Ectodermal cell (in vitro differentiated cells): ENCODE measurements around the gene HIVEP3.

Experiments used
- H3K27ac ChIP-seq: 2 replicates; pipeline ENCODE4 v1.7.0; 2013; ENCODE audit warnings: mild to moderate bottlenecking, low read depth, low read length; ENCODE audit not compliant: insufficient read depth, poor library complexity, severe bottlenecking
- H3K27me3 ChIP-seq: 2 replicates; pipeline ENCODE4 v1.7.0; 2013; ENCODE audit warnings: mild to moderate bottlenecking, low read length; ENCODE audit not compliant: insufficient read depth, control insufficient read depth, poor library complexity, severe bottlenecking
- H3K36me3 ChIP-seq: one replicate; pipeline ENCODE4 v1.7.0; 2013; ENCODE audit warnings: low read length; ENCODE audit not compliant: control insufficient read depth, insufficient read depth
- H3K4me1 ChIP-seq: one replicate; pipeline ENCODE4 v1.7.0; 2013; ENCODE audit warnings: low read length; ENCODE audit not compliant: control insufficient read depth, insufficient read depth
- H3K4me3 ChIP-seq: 2 replicates; pipeline ENCODE4 v1.7.0; 2013; ENCODE audit warnings: low read depth, low read length, control low read depth; ENCODE audit not compliant: insufficient read depth
- H3K9me3 ChIP-seq: 2 replicates; pipeline ENCODE4 v1.7.0; 2013; ENCODE audit warnings: mild to moderate bottlenecking, low read length, moderate library complexity; ENCODE audit not compliant: control insufficient read depth
- WGBS, 2 experiments: methylation state at CpG; one replicate each; pipeline ENCODE4 v1.1.7; 2013; ENCODE audit warnings: missing lambda C conversion rate in 2 of 2; 5-methylcytosine and 5-hydroxymethylcytosine counted together

The HIVEP3 gene

DNA sequence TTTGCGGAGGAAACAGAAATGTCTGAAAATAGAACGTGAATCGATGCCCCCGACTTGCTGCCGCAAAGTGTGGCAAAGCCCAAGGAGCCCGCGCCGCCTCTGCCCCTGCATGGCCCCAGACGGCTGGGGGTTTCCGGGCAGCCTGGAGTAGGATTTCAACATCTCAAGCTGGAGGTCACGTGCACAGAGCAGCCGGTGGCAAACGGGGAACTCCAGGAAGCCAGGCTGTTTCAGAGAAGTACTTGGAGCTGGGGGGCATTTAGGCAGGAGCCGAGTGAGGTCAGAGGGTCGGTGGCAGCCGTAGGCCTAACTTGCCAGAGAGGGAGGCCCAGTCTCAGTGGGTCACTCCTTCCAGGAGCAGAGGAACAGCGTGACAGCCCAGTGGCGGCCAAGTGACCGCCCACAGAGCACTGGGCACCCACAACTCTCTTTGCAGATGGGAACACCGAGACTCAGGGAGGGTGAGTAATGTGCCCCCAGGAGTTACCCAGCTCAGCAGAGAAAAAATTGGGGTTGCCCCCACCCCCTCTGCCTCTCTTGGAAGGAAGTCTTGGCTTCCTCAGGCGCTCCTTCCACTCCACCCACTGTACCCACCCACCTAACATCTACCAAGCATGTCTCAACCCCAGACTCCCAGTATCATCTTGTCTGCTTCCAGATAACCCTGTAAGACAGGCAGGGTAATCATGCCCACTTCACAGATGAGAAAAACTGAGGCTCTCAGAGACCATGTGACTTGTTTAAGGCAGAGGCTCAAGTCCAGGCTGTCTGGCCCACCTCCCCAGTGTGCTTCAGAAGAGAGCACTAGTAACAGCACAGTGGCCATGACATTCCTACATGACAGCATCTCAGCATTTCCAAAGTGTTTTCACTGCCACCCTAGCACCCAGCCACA lies 179.4 kb downstream of the HIVEP3 start:
- Histone ChIP-seq H3K27me3 (no peaks in the 10 kb centered on the region), H3K27ac (no peak overlapping the region), H3K36me3 (no peaks in the 10 kb centered on the region), H3K4me3 (no peak overlapping the region), H3K4me1 (peaks cover 16% of the 10 kb centered on the region), H3K9me3 (no peaks in the 10 kb centered on the region)
- 90 to 91% methylated on average over 21 of the region's 21 CpGs for WGBS, 2 experiments

- Histone ChIP-seq H3K27me3 (no peaks in the 10 kb centered on the region), H3K4me3 (no peak overlapping the region), H3K36me3 (no peaks in the 10 kb centered on the region), H3K4me1 (peaks cover 16% of the 10 kb centered on the region), H3K27ac (no peak overlapping the region), H3K9me3 (no peaks in the 10 kb centered on the region)
- 92 to 93% methylated on average over 2 of the region's 2 CpGs for WGBS, 2 experiments
Measured at GRCh38 chr1:41738475-41738874, 180.2 kb downstream of the HIVEP3 start.

- Histone ChIP-seq H3K36me3 (no peaks in the 10 kb centered on the region), H3K4me1 (peaks cover 16% of the 10 kb centered on the region), H3K4me3 (no peak overlapping the region), H3K9me3 (no peaks in the 10 kb centered on the region), H3K27me3 (no peaks in the 10 kb centered on the region), H3K27ac (no peak overlapping the region)
- WGBS, 2 experiments = 92 to 95% methylated on average over 9 of the region's 9 CpGs
Measured at GRCh38 chr1:41738006-41738405, 180.7 kb downstream of the HIVEP3 start.

DNA sequence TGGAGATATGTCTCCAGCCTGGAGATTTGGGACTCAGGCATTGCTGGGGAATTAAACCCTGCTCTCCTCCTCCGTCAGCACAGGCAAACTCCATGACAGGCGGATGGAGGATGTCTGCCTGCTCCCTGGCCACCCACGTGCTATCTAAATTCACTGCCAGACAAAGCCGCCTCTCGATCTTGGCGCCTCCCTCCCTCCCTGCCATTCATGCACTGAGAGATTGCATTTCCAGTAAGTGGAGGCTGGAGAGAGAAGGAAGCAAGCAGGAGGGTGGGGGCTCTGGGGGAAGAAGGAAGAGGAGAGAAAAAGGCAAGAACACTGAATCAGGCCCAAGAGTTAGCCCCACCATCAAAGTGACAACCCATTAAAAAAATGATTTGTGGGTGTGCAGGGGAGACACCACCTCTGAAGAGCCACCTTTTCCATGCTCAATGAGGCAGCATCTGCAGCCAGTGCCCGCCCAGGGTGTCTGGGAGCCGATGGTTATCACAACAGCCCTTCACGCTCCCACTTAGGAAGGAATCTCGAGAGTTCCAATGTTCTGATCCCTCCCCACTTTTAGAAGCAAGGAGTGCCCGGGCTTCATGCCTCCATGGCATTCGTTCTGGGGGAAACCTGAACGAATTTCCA lies 183.0 kb downstream of the HIVEP3 start:
- no peak overlapping the region for H3K4me3 ChIP-seq

DNA sequence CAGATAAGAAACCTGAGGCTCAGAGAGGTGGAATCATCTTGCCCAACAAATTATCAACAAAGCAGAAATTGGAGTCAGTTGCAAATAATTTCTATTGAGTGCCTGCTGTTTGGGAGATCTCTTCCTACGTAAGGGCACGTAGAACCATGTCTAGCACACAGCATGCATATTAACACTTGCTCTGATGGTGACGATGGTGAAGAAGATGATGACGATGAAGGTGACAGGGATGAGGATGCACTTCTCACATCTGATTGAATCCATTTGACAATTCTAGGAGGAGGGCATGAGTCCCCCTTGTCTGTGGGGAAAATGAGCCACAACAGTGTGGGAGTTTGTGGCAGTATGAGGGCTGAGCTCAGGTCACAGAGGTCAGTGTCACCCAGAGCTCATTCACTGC lies 183.6 kb downstream of the HIVEP3 start:
- Histone ChIP-seq H3K4me3 (no peak overlapping the region), H3K9me3 (no peaks in the 10 kb centered on the region), H3K27me3 (no peaks in the 10 kb centered on the region), H3K4me1 (peaks cover 16% of the 10 kb centered on the region), H3K27ac (no peak overlapping the region), H3K36me3 (no peaks in the 10 kb centered on the region)
- WGBS, 2 experiments = 94 to 95% methylated on average over 4 of the region's 4 CpGs

More for the DNA sequence above, 183.0 kb downstream of the HIVEP3 start:
- Histone ChIP-seq H3K4me1 (peaks cover 16% of the 10 kb centered on the region), H3K27me3 (no peaks in the 10 kb centered on the region), H3K9me3 (no peaks in the 10 kb centered on the region), H3K36me3 (no peaks in the 10 kb centered on the region), H3K27ac (no peak overlapping the region)
- 49 to 52% methylated on average over 13 of the region's 13 CpGs for WGBS, 2 experiments

DNA sequence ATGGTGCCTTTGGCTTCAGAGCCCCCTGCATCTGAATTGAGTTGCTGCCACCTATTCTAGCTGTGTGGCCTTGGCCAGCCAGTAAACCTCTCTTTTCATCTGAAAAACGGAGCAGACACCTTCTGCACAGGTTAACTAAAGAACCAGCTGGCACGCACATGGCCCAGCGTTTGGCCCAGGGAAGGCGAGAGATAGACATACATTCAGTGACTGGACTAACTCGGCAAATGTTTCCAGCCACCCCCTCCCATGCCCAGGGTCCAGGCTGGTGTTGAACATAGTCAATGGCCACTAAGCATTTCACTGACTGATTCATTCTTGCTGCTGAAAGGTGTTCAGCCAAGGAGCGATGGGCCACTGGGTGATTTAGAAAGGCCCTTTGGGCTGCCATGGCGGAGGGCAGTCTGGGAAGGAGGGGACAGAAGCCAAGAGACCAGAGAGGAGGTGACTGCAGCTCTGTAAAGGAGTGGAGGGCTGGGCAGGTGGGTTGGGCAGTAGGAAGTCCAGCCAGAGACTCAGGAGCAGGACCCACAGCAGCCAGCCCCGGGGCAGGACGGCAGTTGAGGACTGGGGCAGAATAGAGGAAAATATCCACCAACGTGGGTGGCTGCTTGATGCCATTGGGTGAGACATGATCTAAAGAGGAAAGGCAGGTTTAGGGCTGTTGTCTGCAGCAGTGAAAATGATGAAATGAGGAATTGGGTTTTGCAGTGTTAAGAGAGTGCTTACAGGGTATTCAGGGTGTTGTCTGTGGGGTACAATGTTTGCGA lies 184.3 kb downstream of the HIVEP3 start:
- WGBS, 2 experiments = 94% methylated on average over 11 of the region's 11 CpGs

DNA sequence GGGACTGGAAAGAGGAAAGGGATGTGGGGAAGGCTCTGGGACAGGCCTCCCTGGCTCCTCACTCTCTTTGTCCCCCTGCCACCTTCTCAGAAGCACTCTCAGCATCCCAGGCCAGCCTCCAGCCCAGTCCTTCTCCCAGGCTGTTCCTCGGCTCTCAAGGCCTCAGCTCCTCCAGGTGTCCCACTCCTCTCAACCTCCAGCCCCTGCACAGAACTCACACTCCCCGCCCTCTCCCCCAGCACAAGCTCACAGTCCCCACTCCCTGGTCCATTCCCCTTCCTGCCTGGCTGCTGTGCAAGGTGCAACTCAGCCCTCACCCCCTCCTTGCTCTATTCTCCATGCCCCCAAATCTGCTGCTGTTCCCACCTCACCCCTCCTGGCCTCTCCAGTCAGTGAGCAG lies 185.0 kb downstream of the HIVEP3 start:
- 86 to 90% methylated on average over 2 of the region's 2 CpGs for WGBS, 2 experiments
- H3K27ac ChIP-seq = no peak overlapping the region
- H3K9me3 ChIP-seq = no peaks in the 10 kb centered on the region
- peaks cover 16% of the 10 kb centered on the region for H3K4me1 ChIP-seq
- no peaks in the 10 kb centered on the region for H3K27me3 ChIP-seq
- H3K4me3 ChIP-seq = no peak overlapping the region
- H3K36me3 ChIP-seq = no peaks in the 10 kb centered on the region

More for the DNA sequence above, 184.3 kb downstream of the HIVEP3 start:
- Histone ChIP-seq H3K27me3 (no peaks in the 10 kb centered on the region), H3K9me3 (no peaks in the 10 kb centered on the region), H3K4me3 (no peak overlapping the region), H3K27ac (no peak overlapping the region), H3K36me3 (no peaks in the 10 kb centered on the region), H3K4me1 (peaks cover 16% of the 10 kb centered on the region)

- no peak overlapping the region for H3K27ac ChIP-seq
- H3K36me3 ChIP-seq = no peaks in the 10 kb centered on the region
- peaks cover 16% of the 10 kb centered on the region for H3K4me1 ChIP-seq
- 87 to 90% methylated on average over 2 of the region's 2 CpGs for WGBS, 2 experiments
- H3K9me3 ChIP-seq = no peaks in the 10 kb centered on the region
- no peak overlapping the region for H3K4me3 ChIP-seq
- H3K27me3 ChIP-seq = no peaks in the 10 kb centered on the region
Measured at GRCh38 chr1:41733021-41733420, 185.7 kb downstream of the HIVEP3 start.

DNA sequence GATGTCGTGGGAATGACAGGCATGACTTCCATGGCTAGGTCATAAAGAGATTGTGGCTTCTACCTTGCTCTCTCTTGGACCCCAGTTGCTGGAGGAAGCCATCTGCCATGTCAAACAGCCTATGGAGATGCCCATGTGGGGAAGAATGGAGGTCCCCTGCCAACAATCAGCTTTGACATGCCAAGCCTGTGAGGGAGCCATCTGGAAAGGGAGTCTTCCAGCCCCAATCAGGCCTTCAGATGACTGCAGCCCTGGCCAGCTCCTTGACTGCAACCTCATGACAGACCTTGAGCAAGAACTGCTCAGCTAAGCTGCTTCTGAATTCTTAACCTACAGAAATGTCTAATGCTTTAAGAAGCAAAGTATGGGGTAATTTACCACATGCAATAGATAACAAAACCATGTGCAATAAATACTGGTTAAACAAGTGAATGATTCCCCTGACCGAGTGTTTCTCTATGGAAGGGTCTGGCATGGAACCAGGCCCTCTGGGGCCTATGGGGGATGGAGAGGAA lies 187.1 kb downstream of the HIVEP3 start:
- Histone ChIP-seq H3K27ac (no peak overlapping the region), H3K9me3 (no peaks in the 10 kb centered on the region), H3K4me3 (no peak overlapping the region), H3K36me3 (no peaks in the 10 kb centered on the region), H3K4me1 (peaks cover 15% of the 10 kb centered on the region), H3K27me3 (no peaks in the 10 kb centered on the region)
- WGBS, 2 experiments = 93 to 96% methylated on average over 2 of the region's 2 CpGs

- WGBS, 2 experiments = 92 to 95% methylated on average over 4 of the region's 4 CpGs
- Histone ChIP-seq H3K4me1 (peaks cover 7% of the 10 kb centered on the region), H3K27ac (no peak overlapping the region), H3K4me3 (no peak overlapping the region), H3K9me3 (no peaks in the 10 kb centered on the region), H3K27me3 (no peaks in the 10 kb centered on the region), H3K36me3 (no peaks in the 10 kb centered on the region)
Measured at GRCh38 chr1:41730806-41731205, 187.9 kb downstream of the HIVEP3 start.
